ENCODE results near the gene CFAP74. TPM values are rescaled to one million over a fixed set of nuclear protein-coding genes. Genes with fewer than 3 reads are reported as not detected.

The CFAP74 gene
- total RNA-seq, 4 donors from 2014 or later: not detected

DNA sequence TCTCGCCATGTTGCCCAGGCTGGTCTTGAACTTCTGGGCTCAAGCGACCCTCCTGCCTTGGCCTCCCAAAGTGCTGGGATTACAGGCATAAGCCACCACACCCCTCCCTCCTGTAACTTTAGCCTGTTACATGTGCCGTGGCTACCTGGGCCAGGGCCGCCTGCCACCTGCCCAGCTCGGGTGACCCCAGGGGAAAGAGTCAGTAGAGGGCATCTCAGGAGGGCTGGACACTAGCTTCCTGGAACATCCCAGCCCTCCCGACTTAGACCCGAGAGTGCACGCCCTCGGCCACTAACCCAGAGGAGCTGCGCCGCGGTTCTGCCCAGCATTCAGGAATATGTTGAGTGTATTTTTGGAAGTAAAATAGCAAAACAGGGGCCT, 44.1 kb downstream of the CFAP74 start:
- Histone ChIP-seq H3K4me1 (no peaks in the 10 kb centered on the region), H3K27me3 (peaks cover 35 to 55% (median 42%) of the 10 kb centered on the region in 3 donors), H3K27ac (no peak overlapping the region), H3K36me3 (no peaks in the 10 kb centered on the region), H3K9me3 (no peaks in the 10 kb centered on the region), H3K4me3 (no peak overlapping the region)
- TF ChIP-seq POLR2A (IDR thresholded peaks at IDR 0.05) (no peak), CTCF (IDR thresholded peaks at IDR 0.05 in 4 of 5, conservative IDR thresholded peaks at IDR 0.05 in 1 of 5) (no peak)
- DNase-seq (no peak), ATAC-seq (no peak)
- intact Hi-C loops (cut with DNase I; ENCODE audit: low total_unique reads) (no loop called here), in situ Hi-C loops (cut with MboI; ENCODE audit: low sequenced_read_pairs in 4 of 4) (no loop called here)

DNA sequence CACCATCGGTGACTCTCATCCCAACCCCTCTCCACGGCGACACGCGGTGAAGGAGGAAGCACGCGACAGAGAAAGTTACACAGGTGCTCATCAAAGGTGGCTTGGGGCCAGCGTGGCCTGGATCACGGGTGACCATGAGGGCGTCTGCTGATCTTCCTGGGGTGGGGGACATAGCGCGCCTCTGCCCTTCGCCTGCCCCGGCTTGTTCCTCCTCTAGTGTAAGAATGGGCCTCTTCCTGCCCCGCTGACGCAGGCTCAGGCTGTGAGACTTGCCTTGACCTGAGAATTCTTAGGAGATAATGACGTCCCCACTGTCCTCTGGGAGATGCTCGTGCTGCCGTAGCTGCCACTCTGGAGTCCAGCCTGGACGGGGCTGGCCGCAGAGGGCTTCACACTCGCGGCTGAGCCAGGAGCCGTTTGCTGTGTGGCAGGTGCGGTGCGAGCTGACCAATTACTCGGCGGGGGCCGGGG, 45.5 kb downstream of the CFAP74 start:
- Histone ChIP-seq H3K36me3 (no peaks in the 10 kb centered on the region), H3K27me3 (peaks cover 33 to 55% (median 36%) of the 10 kb centered on the region in 3 donors), H3K4me3 (no peak overlapping the region), H3K9me3 (no peaks in the 10 kb centered on the region), H3K27ac (no peak overlapping the region), H3K4me1 (no peaks in the 10 kb centered on the region)
- DNase-seq: no peak
- in situ Hi-C loops (cut with MboI; ENCODE audit: low sequenced_read_pairs in 4 of 4) (no loop called here), intact Hi-C loops (cut with DNase I; ENCODE audit: low total_unique reads) (no loop called here)
- TF ChIP-seq CTCF (IDR thresholded peaks at IDR 0.05 in 4 of 5, conservative IDR thresholded peaks at IDR 0.05 in 1 of 5): no peak
- no peak for TF ChIP-seq POLR2A (IDR thresholded peaks at IDR 0.05)
- ATAC-seq: no peak

- H3K27ac ChIP-seq: no peak overlapping the region
- no peaks in the 10 kb centered on the region for H3K4me1 ChIP-seq
- in situ Hi-C loops (cut with MboI; ENCODE audit: low sequenced_read_pairs in 4 of 4): no loop called here
- ATAC-seq (no peak), DNase-seq (no peak)
- H3K9me3 ChIP-seq: no peaks in the 10 kb centered on the region
- no peak for TF ChIP-seq CTCF (IDR thresholded peaks at IDR 0.05 in 4 of 5, conservative IDR thresholded peaks at IDR 0.05 in 1 of 5)
- TF ChIP-seq POLR2A (IDR thresholded peaks at IDR 0.05): no peak
- H3K36me3 ChIP-seq: no peaks in the 10 kb centered on the region
- intact Hi-C loops (cut with DNase I; ENCODE audit: low total_unique reads): no loop called here
- H3K27me3 ChIP-seq: peaks cover 30 to 55% (median 33%) of the 10 kb centered on the region in 3 donors
- no peak overlapping the region for H3K4me3 ChIP-seq
These were observed 46.0 kb downstream of the CFAP74 start for GRCh38 chr1:1957533-1957961.

- H3K27ac ChIP-seq: no peak overlapping the region
- no peaks in the 10 kb centered on the region for H3K9me3 ChIP-seq
- peaks cover 30 to 55% (median 33%) of the 10 kb centered on the region in 3 donors for H3K27me3 ChIP-seq
- H3K36me3 ChIP-seq: no peaks in the 10 kb centered on the region
- H3K4me3 ChIP-seq: no peak overlapping the region
- no peaks in the 10 kb centered on the region for H3K4me1 ChIP-seq
- ATAC-seq: no peak
- intact Hi-C loops (cut with DNase I; ENCODE audit: low total_unique reads) (no loop called here), in situ Hi-C loops (cut with MboI; ENCODE audit: low sequenced_read_pairs in 4 of 4) (no loop called here)
- DNase-seq: no peak
- TF ChIP-seq CTCF (IDR thresholded peaks at IDR 0.05 in 4 of 5, conservative IDR thresholded peaks at IDR 0.05 in 1 of 5) (no peak), POLR2A (IDR thresholded peaks at IDR 0.05) (no peak)
These were observed 46.7 kb downstream of the CFAP74 start for GRCh38 chr1:1956586-1957532.
